ENCODE measurements around the gene LAYN. TPM values are rescaled to one million over a fixed set of nuclear protein-coding genes. Genes with fewer than 3 reads are reported as not detected.

Gene LAYN
- total and polyA plus RNA-seq, 5 donors: 5.0 to 7.8 (median 5.8) TPM

- intact Hi-C loops (cut with DNase I): no loop called here
- H3K27ac ChIP-seq (ENCODE audit: low read length): no peak overlapping the region
- DNase-seq: no peak
- ATAC-seq: no peak
- H3K27me3 ChIP-seq (ENCODE audit: control insufficient read depth, insufficient read depth): no peaks in the 10 kb centered on the region
- WGBS: 81% methylated on average over 4 of the region's 4 CpGs
- peaks cover 3% of the 10 kb centered on the region for H3K4me1 ChIP-seq (ENCODE audit: control insufficient read depth, insufficient read depth, low read length)
- H3K9me3 ChIP-seq (ENCODE audit: control insufficient read depth, low read length): no peaks in the 10 kb centered on the region
- no peak overlapping the region for H3K4me3 ChIP-seq (ENCODE audit: low read length)
These were observed 37.3 kb downstream of the LAYN start for GRCh38 chr11:111577821-111578220.

- WGBS: 100% methylated on average over 1 of the region's 1 CpG
These were observed 40.8 kb downstream of the LAYN start for GRCh38 chr11:111581341-111581740.

GRCh38 chr11:111582163-111582562 lies 41.6 kb downstream of the LAYN start:
- ATAC-seq (peak in 1 of 2 donors; percentile 50), DNase-seq (no peak)
- Histone ChIP-seq H3K4me3 (ENCODE audit: low read length) (no peak overlapping the region), H3K27me3 (ENCODE audit: control insufficient read depth, insufficient read depth) (no peaks in the 10 kb centered on the region), H3K9me3 (ENCODE audit: control insufficient read depth, low read length) (no peaks in the 10 kb centered on the region), H3K4me1 (ENCODE audit: control insufficient read depth, insufficient read depth, low read length) (no peaks in the 10 kb centered on the region), H3K27ac (ENCODE audit: low read length) (no peak overlapping the region)
- intact Hi-C loops (cut with DNase I): loop anchor here in 2 of 4 donors (5.0 to 10.0 kb wide), 2 partner anchors 193 to 260 kb away; no protein-coding TSS in a partner anchor

More at GRCh38 chr11:111581341-111581740, 40.8 kb downstream of the LAYN start:
- Histone ChIP-seq H3K27ac (ENCODE audit: low read length) (no peak overlapping the region), H3K9me3 (ENCODE audit: control insufficient read depth, low read length) (no peaks in the 10 kb centered on the region), H3K4me3 (ENCODE audit: low read length) (no peak overlapping the region), H3K4me1 (ENCODE audit: control insufficient read depth, insufficient read depth, low read length) (no peaks in the 10 kb centered on the region), H3K27me3 (ENCODE audit: control insufficient read depth, insufficient read depth) (no peaks in the 10 kb centered on the region)
- ATAC-seq (no peak), DNase-seq (no peak)
- intact Hi-C loops (cut with DNase I): loop anchor here in 2 of 4 donors (5.0 to 10.0 kb wide), 2 partner anchors 193 to 261 kb away; no protein-coding TSS in a partner anchor

GRCh38 chr11:111582881-111583280 lies 42.4 kb downstream of the LAYN start:
- Histone ChIP-seq H3K4me3 (ENCODE audit: low read length) (no peak overlapping the region), H3K27ac (ENCODE audit: low read length) (no peak overlapping the region), H3K27me3 (ENCODE audit: control insufficient read depth, insufficient read depth) (no peaks in the 10 kb centered on the region), H3K9me3 (ENCODE audit: control insufficient read depth, low read length) (no peaks in the 10 kb centered on the region), H3K4me1 (ENCODE audit: control insufficient read depth, insufficient read depth, low read length) (no peaks in the 10 kb centered on the region)
- DNase-seq: no peak
- no peak for ATAC-seq
- intact Hi-C loops (cut with DNase I): loop anchor here in 2 of 4 donors (5.0 to 10.0 kb wide), 2 partner anchors 192 to 259 kb away; no protein-coding TSS in a partner anchor
- 57% methylated on average over 4 of the region's 4 CpGs for WGBS

GRCh38 chr11:111585371-111585770 lies 44.9 kb downstream of the LAYN start:
- no peak overlapping the region for H3K27ac ChIP-seq (ENCODE audit: low read length)
- H3K27me3 ChIP-seq (ENCODE audit: control insufficient read depth, insufficient read depth): no peaks in the 10 kb centered on the region
- no peaks in the 10 kb centered on the region for H3K9me3 ChIP-seq (ENCODE audit: control insufficient read depth, low read length)
- peaks cover 2% of the 10 kb centered on the region for H3K4me1 ChIP-seq (ENCODE audit: control insufficient read depth, insufficient read depth, low read length)
- DNase-seq (peak in 2 of 3 donors; percentile 60 to 64), ATAC-seq (no peak)
- intact Hi-C loops (cut with DNase I): loop anchor here in 1 of 4 donors (10.0 kb wide), 1 partner anchor 189 kb away; no protein-coding TSS in a partner anchor
- no peak overlapping the region for H3K4me3 ChIP-seq (ENCODE audit: low read length)
- WGBS: 46% methylated on average over 2 of the region's 2 CpGs

- Histone ChIP-seq H3K4me3 (ENCODE audit: low read length) (no peak overlapping the region), H3K4me1 (ENCODE audit: control insufficient read depth, insufficient read depth, low read length) (peaks cover 2% of the 10 kb centered on the region), H3K9me3 (ENCODE audit: control insufficient read depth, low read length) (no peaks in the 10 kb centered on the region), H3K27ac (ENCODE audit: low read length) (no peak overlapping the region), H3K27me3 (ENCODE audit: control insufficient read depth, insufficient read depth) (no peaks in the 10 kb centered on the region)
- ATAC-seq: peak in 1 of 2 donors; percentile 44
- 10% methylated on average over 1 of the region's 1 CpG for WGBS
- intact Hi-C loops (cut with DNase I): loop anchor here in 1 of 4 donors (10.0 kb wide), 1 partner anchor 188 kb away; no protein-coding TSS in a partner anchor
- no peak for DNase-seq
These were observed 45.9 kb downstream of the LAYN start for GRCh38 chr11:111586388-111586831.

GRCh38 chr11:111589114-111589513 lies 48.6 kb downstream of the LAYN start:
- Histone ChIP-seq H3K27me3 (ENCODE audit: control insufficient read depth, insufficient read depth) (no peaks in the 10 kb centered on the region), H3K4me1 (ENCODE audit: control insufficient read depth, insufficient read depth, low read length) (peaks cover 2% of the 10 kb centered on the region), H3K27ac (ENCODE audit: low read length) (no peak overlapping the region), H3K9me3 (ENCODE audit: control insufficient read depth, low read length) (no peaks in the 10 kb centered on the region), H3K4me3 (ENCODE audit: low read length) (no peak overlapping the region)
- DNase-seq (no peak), ATAC-seq (no peak)
- intact Hi-C loops (cut with DNase I): loop anchor here in 1 of 4 donors (10.0 kb wide), 1 partner anchor 186 kb away; no protein-coding TSS in a partner anchor
- 75% methylated on average over 2 of the region's 2 CpGs for WGBS

GRCh38 chr11:111589886-111590499 lies 49.5 kb downstream of the LAYN start:
- WGBS: 64% methylated on average over 5 of the region's 5 CpGs
- DNase-seq (no peak), ATAC-seq (no peak)
- no peak overlapping the region for H3K4me3 ChIP-seq (ENCODE audit: low read length)
- peaks cover 2% of the 10 kb centered on the region for H3K4me1 ChIP-seq (ENCODE audit: control insufficient read depth, insufficient read depth, low read length)
- H3K27ac ChIP-seq (ENCODE audit: low read length): no peak overlapping the region
- intact Hi-C loops (cut with DNase I): loop anchor here in 2 of 4 donors (10.0 kb wide), 3 partner anchors 185 to 255 kb away; no protein-coding TSS in a partner anchor
- H3K27me3 ChIP-seq (ENCODE audit: control insufficient read depth, insufficient read depth): no peaks in the 10 kb centered on the region
- no peaks in the 10 kb centered on the region for H3K9me3 ChIP-seq (ENCODE audit: control insufficient read depth, low read length)

GRCh38 chr11:111591187-111591960 lies 50.9 kb downstream of the LAYN start:
- DNase-seq (no peak), ATAC-seq (no peak)
- Histone ChIP-seq H3K4me1 (ENCODE audit: control insufficient read depth, insufficient read depth, low read length) (peaks cover 2% of the 10 kb centered on the region), H3K9me3 (ENCODE audit: control insufficient read depth, low read length) (no peaks in the 10 kb centered on the region), H3K27me3 (ENCODE audit: control insufficient read depth, insufficient read depth) (no peaks in the 10 kb centered on the region), H3K27ac (ENCODE audit: low read length) (no peak overlapping the region), H3K4me3 (ENCODE audit: low read length) (no peak overlapping the region)
- intact Hi-C loops (cut with DNase I): loop anchor here in 2 of 4 donors (10.0 kb wide), 2 partner anchors 243 to 253 kb away; no protein-coding TSS in a partner anchor
- 76% methylated on average over 4 of the region's 4 CpGs for WGBS

GRCh38 chr11:111592491-111592890 lies 52.0 kb downstream of the LAYN start:
- intact Hi-C loops (cut with DNase I): loop anchor here in 2 of 4 donors (10.0 kb wide), 2 partner anchors 242 to 252 kb away; no protein-coding TSS in a partner anchor
- H3K4me1 ChIP-seq (ENCODE audit: control insufficient read depth, insufficient read depth, low read length): peaks cover 2% of the 10 kb centered on the region
- no peak overlapping the region for H3K4me3 ChIP-seq (ENCODE audit: low read length)
- H3K27me3 ChIP-seq (ENCODE audit: control insufficient read depth, insufficient read depth): no peaks in the 10 kb centered on the region
- DNase-seq: no peak
- no peak overlapping the region for H3K27ac ChIP-seq (ENCODE audit: low read length)
- ATAC-seq: no peak
- no peaks in the 10 kb centered on the region for H3K9me3 ChIP-seq (ENCODE audit: control insufficient read depth, low read length)

- intact Hi-C loops (cut with DNase I): loop anchor here in 2 of 4 donors (10.0 kb wide), 2 partner anchors 238 to 248 kb away; no protein-coding TSS in a partner anchor
These were observed 55.8 kb downstream of the LAYN start for GRCh38 chr11:111596319-111596718.

More at GRCh38 chr11:111596319-111596718, 55.8 kb downstream of the LAYN start:
- Histone ChIP-seq H3K27ac (ENCODE audit: low read length) (no peak overlapping the region), H3K4me1 (ENCODE audit: control insufficient read depth, insufficient read depth, low read length) (no peaks in the 10 kb centered on the region), H3K9me3 (ENCODE audit: control insufficient read depth, low read length) (no peaks in the 10 kb centered on the region), H3K27me3 (ENCODE audit: control insufficient read depth, insufficient read depth) (no peaks in the 10 kb centered on the region), H3K4me3 (ENCODE audit: low read length) (no peak overlapping the region)
- DNase-seq (no peak), ATAC-seq (no peak)
- 91% methylated on average over 1 of the region's 1 CpG for WGBS
